Activated naive CD4-positive, alpha-beta T cell (primary cell): ENCODE results near the gene CPPED1.
"Not testable (repeated sequence)": the region's sequence is repeated elsewhere in the genome, so short reads cannot be mapped to it uniquely, and the experiment has no call there.

Experiments used
- DNase-seq, 4 experiments: peaks; one replicate each; lab custom pipeline; 2025; lab: John Stamatoyannopoulos, UW

CPPED1 gene

GRCh38 chr16:12802048-12802447 lies 1.6 kb downstream of the CPPED1 start:
- DNase-seq = no peak

GRCh38 chr16:12801511-12802042 lies 2.1 kb downstream of the CPPED1 start:
- DNase-seq = no peak

GRCh38 chr16:12800817-12801216 lies 2.9 kb downstream of the CPPED1 start:
- DNase-seq = no peak

GRCh38 chr16:12799996-12800395 lies 3.7 kb downstream of the CPPED1 start:
- DNase-seq = not testable (repeated sequence)

- DNase-seq = no peak
Observed at GRCh38 chr16:12798846-12799245, 4.8 kb downstream of the CPPED1 start.

- no peak for DNase-seq
Observed at GRCh38 chr16:12798171-12798570, 5.5 kb downstream of the CPPED1 start.

- no peak for DNase-seq
Observed at GRCh38 chr16:12796498-12796897, 7.2 kb downstream of the CPPED1 start.

- no peak for DNase-seq
Observed at GRCh38 chr16:12794486-12795387, 8.9 kb downstream of the CPPED1 start.

GRCh38 chr16:12793865-12794240 lies 9.8 kb downstream of the CPPED1 start:
- no peak for DNase-seq

- no peak for DNase-seq
Observed at GRCh38 chr16:12793120-12793864, 10.4 kb downstream of the CPPED1 start.

GRCh38 chr16:12792528-12792927 lies 11.2 kb downstream of the CPPED1 start:
- DNase-seq = not testable (repeated sequence)

GRCh38 chr16:12791340-12791739 lies 12.3 kb downstream of the CPPED1 start:
- no peak for DNase-seq

- no peak for DNase-seq
Observed at GRCh38 chr16:12788758-12789157, 14.9 kb downstream of the CPPED1 start.

GRCh38 chr16:12786081-12786480 lies 17.6 kb downstream of the CPPED1 start:
- DNase-seq = no peak

- no peak for DNase-seq
Observed at GRCh38 chr16:12784076-12784475, 19.6 kb downstream of the CPPED1 start.

- no peak for DNase-seq
Observed at GRCh38 chr16:12781777-12782176, 21.9 kb downstream of the CPPED1 start.

- DNase-seq = no peak
Observed at GRCh38 chr16:12780467-12780866, 23.2 kb downstream of the CPPED1 start.

- no peak for DNase-seq
Observed at GRCh38 chr16:12778726-12779125, 25.0 kb downstream of the CPPED1 start.

- no peak for DNase-seq
Observed at GRCh38 chr16:12775656-12776236, 27.9 kb downstream of the CPPED1 start.

GRCh38 chr16:12773221-12773620 lies 30.5 kb downstream of the CPPED1 start:
- DNase-seq = no peak

GRCh38 chr16:12771341-12771798 lies 32.3 kb downstream of the CPPED1 start:
- DNase-seq = no peak

GRCh38 chr16:12769525-12769924 lies 34.2 kb downstream of the CPPED1 start:
- no peak for DNase-seq
